ENCODE results near the gene PGLYRP3. TPM values are rescaled to one million over a fixed set of nuclear protein-coding genes. Genes with fewer than 3 reads are reported as not detected.

The PGLYRP3 gene
- total and polyA plus RNA-seq, 2 experiments from 2014 or later, result not detected

GRCh38 chr1:153253076-153253475 is 59.7 kb downstream of the PGLYRP3 start:
- Mint-ChIP-seq H3K9me3 (no peaks in the 10 kb centered on the region), H3K27ac (no peak overlapping the region), H3K27me3 (ENCODE audit: insufficient read depth, low read depth, poor library complexity) (peaks cover 2% of the 10 kb centered on the region), H3K4me3 (no peak overlapping the region), H3K4me1 (no peaks in the 10 kb centered on the region), H3K36me3 (ENCODE audit: low read depth) (no peaks in the 10 kb centered on the region)
- Histone ChIP-seq H3F3A (replicated peaks; ENCODE audit: low read depth) (no peaks in the 10 kb centered on the region), H3K9me2 (ENCODE audit: insufficient read depth) (peaks cover 4% of the 10 kb centered on the region; the same call in 1 of the 2 replicates), H3K4me1 (ENCODE audit: insufficient read depth) (no peaks in the 10 kb centered on the region), H2AFZ (no peak overlapping the region), H3K27ac (ENCODE audit: low read depth) (no peak overlapping the region), H3K27me3 (ENCODE audit: insufficient read depth) (no peaks in the 10 kb centered on the region), H3K36me3 (ENCODE audit: insufficient read depth) (no peaks in the 10 kb centered on the region), H3K4me2 (no peak overlapping the region), H4K20me1 (replicated peaks; ENCODE audit: insufficient read depth) (no peaks in the 10 kb centered on the region), H3K79me2 (replicated peaks; ENCODE audit: insufficient read depth) (no peaks in the 10 kb centered on the region), H3K4me3 (no peak overlapping the region)
- ATAC-seq (no peak), DNase-seq (ENCODE audit: low spot score) (no peak)
- TF ChIP-seq EZH2phosphoT487 (IDR thresholded peaks at IDR 0.05; ENCODE audit: unreplicated experiment) (no peak), CREB1 (CRISPR knock-in tag; IDR thresholded peaks at IDR 0.05; ENCODE audit: low read depth) (no peak), ZNF462 (CRISPR knock-in tag; IDR thresholded peaks at IDR 0.05) (no peak), REST (IDR thresholded peaks at IDR 0.05; ENCODE audit: unreplicated experiment) (no peak), ETS1 (IDR thresholded peaks at IDR 0.05) (no peak), ZNF331 (CRISPR knock-in tag; IDR thresholded peaks at IDR 0.05; ENCODE audit: low read depth) (no peak), NANOG (IDR thresholded peaks at IDR 0.05; ENCODE audit: borderline replicate concordance) (no peak), JUNB (IDR thresholded peaks at IDR 0.05; ENCODE audit: unreplicated experiment) (no peak), EZH2 (IDR thresholded peaks at IDR 0.05; ENCODE audit: low read depth, unreplicated experiment) (no peak), ZNF114 (CRISPR knock-in tag; IDR thresholded peaks at IDR 0.05) (no peak), POLR2AphosphoS5 (IDR thresholded peaks at IDR 0.05; ENCODE audit: low read depth) (no peak)
